GM12801 (cell line): ENCODE results near the gene DCT.

Source experiments
- TF ChIP-seq, protein P1 (sequence below): IDR thresholded peaks from one replicate; pipeline ENCODE4 v1.5.1; 2011; ENCODE audit warnings: control low read depth; ENCODE audit not compliant: insufficient read length; ENCODE audit errors: extremely low read depth

The DCT gene

DNA sequence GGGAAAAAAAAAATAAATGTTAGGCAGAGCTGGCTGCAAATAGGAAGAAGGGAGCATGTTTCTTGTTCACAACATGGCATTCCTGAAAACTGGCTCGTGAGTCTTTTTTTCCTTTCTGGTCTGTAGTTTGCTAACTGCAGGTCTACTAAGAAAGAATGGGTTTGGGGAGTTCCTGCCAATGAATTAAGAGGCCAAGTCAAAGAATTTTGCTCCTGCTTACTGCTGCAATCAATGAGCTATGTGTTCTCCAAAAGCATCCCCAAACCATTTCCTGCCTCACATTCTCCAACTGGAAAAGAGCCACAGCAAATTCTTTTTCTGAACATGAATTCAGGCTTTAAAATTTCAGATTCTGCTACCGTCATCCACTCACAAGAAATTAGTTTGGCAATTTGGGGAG is 88.6 kb downstream of the DCT start:
- TF ChIP-seq, protein P1, sequence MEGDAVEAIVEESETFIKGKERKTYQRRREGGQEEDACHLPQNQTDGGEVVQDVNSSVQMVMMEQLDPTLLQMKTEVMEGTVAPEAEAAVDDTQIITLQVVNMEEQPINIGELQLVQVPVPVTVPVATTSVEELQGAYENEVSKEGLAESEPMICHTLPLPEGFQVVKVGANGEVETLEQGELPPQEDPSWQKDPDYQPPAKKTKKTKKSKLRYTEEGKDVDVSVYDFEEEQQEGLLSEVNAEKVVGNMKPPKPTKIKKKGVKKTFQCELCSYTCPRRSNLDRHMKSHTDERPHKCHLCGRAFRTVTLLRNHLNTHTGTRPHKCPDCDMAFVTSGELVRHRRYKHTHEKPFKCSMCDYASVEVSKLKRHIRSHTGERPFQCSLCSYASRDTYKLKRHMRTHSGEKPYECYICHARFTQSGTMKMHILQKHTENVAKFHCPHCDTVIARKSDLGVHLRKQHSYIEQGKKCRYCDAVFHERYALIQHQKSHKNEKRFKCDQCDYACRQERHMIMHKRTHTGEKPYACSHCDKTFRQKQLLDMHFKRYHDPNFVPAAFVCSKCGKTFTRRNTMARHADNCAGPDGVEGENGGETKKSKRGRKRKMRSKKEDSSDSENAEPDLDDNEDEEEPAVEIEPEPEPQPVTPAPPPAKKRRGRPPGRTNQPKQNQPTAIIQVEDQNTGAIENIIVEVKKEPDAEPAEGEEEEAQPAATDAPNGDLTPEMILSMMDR, result no peak

DNA sequence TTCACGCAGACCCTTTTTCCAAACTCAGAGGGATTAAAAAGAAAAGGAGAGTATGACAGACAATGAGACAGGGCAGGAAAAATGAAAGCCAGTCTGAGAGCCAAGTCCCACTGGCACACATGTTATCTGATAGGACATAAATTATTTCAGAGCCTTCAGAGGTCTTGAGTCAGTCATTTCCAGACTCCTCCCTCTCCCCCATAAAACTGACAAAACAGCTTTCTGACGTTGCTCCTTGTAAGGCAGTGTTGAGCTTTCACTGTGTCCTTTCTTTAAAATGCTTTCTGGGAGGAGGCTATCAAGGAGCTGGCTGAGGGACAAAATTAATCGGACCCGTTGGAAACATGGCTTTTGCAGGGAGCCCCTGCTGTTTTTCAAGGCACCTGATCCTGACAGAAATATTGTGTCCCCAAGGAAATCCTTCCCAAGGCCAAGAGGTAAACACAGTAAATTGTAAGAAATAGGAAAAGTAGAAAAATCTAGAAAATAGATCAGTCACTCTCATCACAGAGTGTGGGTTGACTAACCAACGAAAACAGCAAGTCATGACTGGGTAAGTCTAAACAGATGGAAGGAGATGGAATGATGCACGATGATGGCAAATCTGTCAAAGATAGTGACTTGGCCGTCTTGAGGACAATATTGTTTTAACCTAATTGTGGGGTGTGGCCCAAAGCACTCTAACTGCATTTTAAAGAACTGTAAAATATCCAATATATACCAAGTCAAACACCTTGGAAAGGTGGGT is 89.7 kb downstream of the DCT start:
- TF ChIP-seq, protein P1, result no peak

GRCh38 chr13:94387047-94387446 is 92.4 kb downstream of the DCT start:
- TF ChIP-seq, protein P1, result no peak
